RPMI8226 (cell line): Measurements from ENCODE around the gene CSGALNACT2.

Experiments used
- DNase-seq: peaks from one replicate; pipeline ENCODE4 v3.0.0-alpha.2; 2015

Gene CSGALNACT2

GRCh38 chr10:43204042-43204942, 66.0 kb downstream of the CSGALNACT2 start:
- peak; percentile 21 for DNase-seq

DNA sequence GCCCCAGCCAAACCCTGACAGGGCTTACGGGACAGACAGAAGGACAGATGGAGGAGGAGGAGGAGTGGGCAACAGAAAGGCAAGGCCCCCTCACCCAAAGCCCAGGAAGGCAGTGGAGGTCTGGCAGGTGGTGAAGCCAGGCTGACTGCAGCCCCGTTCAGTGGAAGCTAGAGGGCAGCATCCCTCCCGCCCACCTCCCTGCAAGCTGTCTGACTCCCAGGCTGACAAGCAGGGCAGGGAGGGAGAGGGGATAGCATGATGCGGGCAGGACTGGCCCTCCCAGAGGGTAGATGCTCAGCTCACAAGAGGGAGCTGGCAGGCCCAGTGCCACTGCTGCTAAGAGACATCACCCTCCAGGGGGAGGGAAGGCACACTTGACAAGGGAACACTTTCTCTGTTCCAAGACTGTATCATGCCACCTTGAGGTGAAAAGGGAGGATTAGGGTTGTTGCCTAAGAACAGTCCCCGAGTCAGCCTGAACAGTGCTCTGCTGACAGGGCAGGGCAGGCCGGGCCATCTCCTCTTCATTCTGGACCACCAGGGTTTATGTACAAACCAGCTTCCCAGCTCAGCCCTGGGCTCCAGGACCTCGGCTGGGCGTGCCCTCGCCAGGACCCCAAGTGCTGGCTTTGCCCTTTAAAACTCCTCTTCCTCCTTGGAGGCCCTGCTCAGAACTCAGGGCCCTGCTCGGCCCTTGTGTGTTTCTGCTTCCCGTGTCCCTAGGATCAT, 66.9 kb downstream of the CSGALNACT2 start:
- peak; percentile 67 for DNase-seq

DNA sequence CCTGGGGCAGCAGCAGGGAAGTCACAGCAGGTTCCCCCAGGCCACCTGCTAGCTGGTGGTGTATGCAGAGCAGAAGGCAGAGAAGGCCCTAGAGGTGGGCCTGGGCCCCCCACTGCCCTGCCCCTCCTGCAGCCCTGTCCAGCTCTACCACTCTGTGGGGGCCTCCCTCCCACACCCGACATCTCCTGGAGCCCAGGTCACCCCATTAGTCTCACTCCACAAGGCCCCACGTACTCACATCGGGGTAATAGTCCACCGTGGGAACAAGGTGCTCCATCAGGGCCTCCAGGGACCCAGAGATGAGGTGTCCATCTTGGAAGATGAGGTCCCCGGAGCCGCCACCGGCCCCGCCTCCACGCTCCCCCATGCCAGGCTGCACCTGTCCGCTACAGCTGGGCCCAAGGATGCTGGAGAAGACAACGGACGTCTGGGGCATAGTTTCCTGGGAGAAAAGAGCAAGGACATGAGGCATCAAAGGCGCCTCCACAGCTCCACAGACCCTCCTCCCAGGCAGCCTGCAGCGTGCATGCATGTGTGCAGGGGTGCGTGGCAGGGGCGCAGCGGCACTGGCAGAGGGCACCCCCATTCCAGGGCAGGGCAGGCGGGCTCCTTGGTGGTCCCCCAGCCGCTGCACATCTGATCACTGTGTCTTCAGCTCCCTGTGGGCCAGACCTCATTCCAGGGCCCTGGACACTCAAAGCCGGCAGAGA, 67.6 kb downstream of the CSGALNACT2 start:
- no peak for DNase-seq

GRCh38 chr10:43206391-43207235, 68.4 kb downstream of the CSGALNACT2 start:
- no peak for DNase-seq

DNA sequence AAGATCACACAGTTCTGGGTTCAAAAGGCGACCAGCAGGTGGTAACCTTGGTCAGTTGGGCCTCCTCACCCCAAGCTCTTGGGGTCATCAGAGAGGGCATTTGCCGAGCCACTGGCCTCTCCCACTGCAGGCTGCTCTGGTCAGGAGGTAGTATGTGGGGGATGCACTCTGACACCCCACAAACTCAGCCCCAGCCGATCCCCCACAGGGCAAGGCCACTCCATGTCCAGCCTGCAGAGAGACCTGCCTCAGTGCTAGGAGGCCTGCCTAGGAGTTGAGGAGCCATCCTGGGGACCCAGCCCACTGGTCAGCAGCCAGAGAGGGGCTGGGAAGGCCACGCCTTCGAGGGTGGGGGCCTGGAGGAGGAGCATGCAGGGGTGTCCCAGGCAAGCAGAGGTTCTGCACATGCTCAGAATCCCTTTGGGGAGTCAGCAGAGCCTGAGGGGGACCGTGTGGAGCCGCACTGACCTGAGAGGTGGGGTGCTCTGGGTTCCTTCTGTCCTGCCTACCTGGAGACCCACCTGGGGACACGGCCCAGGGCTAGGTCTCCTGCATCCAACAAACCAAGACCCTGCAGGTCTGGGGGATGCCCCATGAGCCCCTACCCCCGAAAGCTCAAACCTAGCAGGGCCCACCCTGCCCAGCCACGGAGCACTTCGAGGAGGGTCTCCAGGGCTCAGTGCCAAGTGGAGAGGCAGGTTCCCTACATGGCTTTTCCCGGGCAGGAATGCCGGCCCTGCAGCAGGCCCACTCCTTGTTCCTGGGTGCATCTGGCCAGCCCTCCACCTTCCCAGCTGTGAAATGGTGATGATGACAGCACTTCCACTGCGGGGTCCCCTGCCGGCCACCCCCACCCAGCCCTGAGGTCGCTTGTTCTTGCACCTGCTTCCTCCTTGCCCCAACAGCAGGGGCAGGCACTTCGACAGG, 70.2 kb downstream of the CSGALNACT2 start:
- peak; percentile 47 for DNase-seq

GRCh38 chr10:43209074-43209455, 70.8 kb downstream of the CSGALNACT2 start:
- DNase-seq, result peak; percentile 35

DNA sequence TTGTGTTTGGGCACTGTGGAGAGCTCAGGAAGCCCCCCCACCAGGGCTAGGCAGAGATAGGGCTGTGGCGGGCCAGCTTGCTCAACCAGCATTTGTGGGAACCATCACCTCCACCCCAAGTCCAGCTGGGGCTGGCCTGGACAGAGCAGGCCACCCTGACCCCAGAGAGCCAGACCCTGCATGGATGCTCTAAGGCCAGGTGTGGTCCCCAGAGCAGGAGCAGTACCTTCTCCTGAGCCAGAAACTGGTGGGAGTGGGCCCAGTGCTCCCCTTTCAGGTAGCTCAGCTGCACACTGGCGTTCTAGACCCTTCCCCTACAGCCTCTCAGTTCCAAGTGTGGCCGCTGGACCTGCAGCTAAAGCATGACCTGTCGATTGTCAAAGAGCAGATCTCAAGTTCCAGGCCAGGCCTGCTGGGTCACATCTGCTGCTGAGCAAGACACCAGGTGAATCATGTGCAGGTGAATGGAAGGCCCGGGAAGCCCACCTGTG, 71.5 kb downstream of the CSGALNACT2 start:
- DNase-seq, result no peak

DNA sequence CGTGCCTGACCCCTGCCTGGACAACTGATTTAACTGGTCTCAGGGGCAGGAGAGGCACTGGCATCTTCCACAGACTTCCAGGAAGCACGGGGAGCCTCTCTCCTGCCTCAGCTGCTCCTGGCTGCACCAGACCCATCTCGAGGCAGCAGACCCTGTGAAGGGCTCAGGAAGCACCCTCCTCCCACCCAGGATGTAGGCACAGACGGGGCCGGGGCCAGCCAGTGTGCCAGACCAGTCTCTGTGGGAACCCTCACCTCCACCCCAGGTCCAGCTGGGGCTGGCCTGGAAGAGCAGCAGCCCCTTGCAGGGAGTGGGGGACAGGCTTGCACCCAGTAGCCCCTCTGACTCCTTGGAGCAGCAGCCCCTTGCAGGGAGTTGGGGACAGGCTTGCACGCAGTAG, 72.3 kb downstream of the CSGALNACT2 start:
- no peak for DNase-seq

GRCh38 chr10:43211030-43211429, 72.8 kb downstream of the CSGALNACT2 start:
- no peak for DNase-seq

GRCh38 chr10:43211431-43212042, 73.3 kb downstream of the CSGALNACT2 start:
- DNase-seq, result no peak

GRCh38 chr10:43212043-43212721, 73.9 kb downstream of the CSGALNACT2 start:
- no peak for DNase-seq

- DNase-seq, result no peak
Measured at GRCh38 chr10:43214071-43214955, 76.1 kb downstream of the CSGALNACT2 start.

- DNase-seq, result no peak
Measured at GRCh38 chr10:43214956-43215561, 76.8 kb downstream of the CSGALNACT2 start.

DNA sequence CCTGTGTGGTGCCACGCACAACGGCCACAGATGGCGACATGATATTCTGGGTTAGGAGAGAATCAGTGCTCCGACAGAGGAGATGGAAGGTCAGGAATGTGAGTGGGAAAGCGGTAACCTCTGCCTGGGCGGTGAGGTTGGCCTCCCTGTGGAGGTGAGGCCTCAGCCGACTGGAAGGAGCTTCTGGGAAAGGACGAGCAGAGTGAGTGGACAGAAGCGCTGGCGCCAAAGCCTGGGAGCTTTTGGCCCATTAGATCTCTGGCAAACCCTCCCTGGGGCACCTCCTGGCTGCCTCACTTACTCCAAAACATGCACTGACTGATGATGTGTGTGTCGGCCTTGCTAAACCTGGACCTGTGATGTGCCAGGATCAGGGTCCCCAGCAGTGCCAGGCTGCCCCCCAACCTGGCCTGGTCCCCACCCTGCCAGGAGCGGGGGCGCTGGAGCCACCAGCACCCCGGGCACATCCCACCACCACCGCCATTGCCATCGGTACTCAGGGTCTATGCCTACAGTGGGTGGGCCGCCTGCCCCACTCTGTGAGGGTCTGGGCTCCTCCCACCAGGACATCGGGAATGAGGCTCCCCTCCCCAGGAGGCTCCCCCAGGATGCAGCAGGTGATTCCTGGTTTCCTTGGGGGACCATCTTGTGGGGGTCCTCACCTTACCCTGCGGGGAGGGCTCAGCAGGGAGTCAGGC, 77.7 kb downstream of the CSGALNACT2 start:
- no peak for DNase-seq

- DNase-seq, result no peak
Measured at GRCh38 chr10:43216931-43217562, 78.8 kb downstream of the CSGALNACT2 start.

- DNase-seq, result no peak
Measured at GRCh38 chr10:43217563-43218205, 79.4 kb downstream of the CSGALNACT2 start.
